Activated naive CD8-positive, alpha-beta T cell treated with anti-CD3 and anti-CD28 coated beads, Interleukin-2, amount 10 ng/mL, durations not matched to agents 7 days and 5 days (primary cell): ENCODE data around the gene MYO9B. TPM values are rescaled to one million over a fixed set of nuclear protein-coding genes. Genes with fewer than 3 reads are reported as not detected.

Experiments
- ATAC-seq: fragments of 150-1000 bp; cut with Tn5 transposase; one replicate; pipeline ENCODE4 v1.10.0; 2021; ENCODE audit warnings: low read depth, moderate library complexity
- POLR2A ChIA-PET: fragments of 350-600 bp; sonication (Branson Sonifier 250); formaldehyde crosslinking; loops from one replicate; lab custom pipeline; 2021; ENCODE audit warnings: antibody characterized with exemption; lab: Charles Lee
- DNase-seq: peaks from one replicate; pipeline ENCODE4 v3.0.0; 2021
- H3K27ac Mint-ChIP-seq: one replicate; pipeline ENCODE4 v1.8.0; 2022; ENCODE audit warnings: mild to moderate bottlenecking, mixed read lengths
- H3K27me3 Mint-ChIP-seq: one replicate; pipeline ENCODE4 v1.8.0; 2022; ENCODE audit warnings: mild to moderate bottlenecking, moderate library complexity, mixed read lengths
- H3K36me3 Mint-ChIP-seq: one replicate; pipeline ENCODE4 v1.8.0; 2021; ENCODE audit warnings: mild to moderate bottlenecking, mixed read lengths
- H3K4me1 Mint-ChIP-seq: one replicate; pipeline ENCODE4 v1.8.0; 2021; ENCODE audit warnings: mixed read lengths
- H3K4me3 Mint-ChIP-seq: one replicate; pipeline ENCODE4 v1.8.0; 2022; ENCODE audit warnings: mild to moderate bottlenecking, moderate library complexity, mixed read lengths
- H3K9me3 Mint-ChIP-seq: one replicate; pipeline ENCODE4 v1.8.0; 2021; ENCODE audit warnings: mixed read lengths
- total RNA-seq, 2 experiments: library from RNA; stranded (reverse); gene quantifications; one replicate each; pipeline ENCODE4 v1.2.3, GENCODE V29; 2021

The MYO9B gene
- total RNA-seq, 2 experiments from 2014 or later: 275 to 285 TPM

GRCh38 chr19:17235971-17236777, 160.6 kb downstream of the MYO9B start:
- peaks cover 5% of the 10 kb centered on the region for H3K27me3 Mint-ChIP-seq
- ATAC-seq: peak; percentile 27
- peak overlapping the region; percentile 55 for H3K4me3 Mint-ChIP-seq
- no peak for DNase-seq
- H3K36me3 Mint-ChIP-seq: peaks cover 2% of the 10 kb centered on the region
- POLR2A ChIA-PET: interaction anchor here (0.7 to 2.1 kb wide), 10 partner anchors 10 to 159 kb away, joined by 3 to 26 read pairs (median 4); partner anchors contain the start of genes OCEL1 and USE1
- peaks cover 5% of the 10 kb centered on the region for H3K4me1 Mint-ChIP-seq
- no peaks in the 10 kb centered on the region for H3K9me3 Mint-ChIP-seq
- H3K27ac Mint-ChIP-seq: no peak overlapping the region

DNA sequence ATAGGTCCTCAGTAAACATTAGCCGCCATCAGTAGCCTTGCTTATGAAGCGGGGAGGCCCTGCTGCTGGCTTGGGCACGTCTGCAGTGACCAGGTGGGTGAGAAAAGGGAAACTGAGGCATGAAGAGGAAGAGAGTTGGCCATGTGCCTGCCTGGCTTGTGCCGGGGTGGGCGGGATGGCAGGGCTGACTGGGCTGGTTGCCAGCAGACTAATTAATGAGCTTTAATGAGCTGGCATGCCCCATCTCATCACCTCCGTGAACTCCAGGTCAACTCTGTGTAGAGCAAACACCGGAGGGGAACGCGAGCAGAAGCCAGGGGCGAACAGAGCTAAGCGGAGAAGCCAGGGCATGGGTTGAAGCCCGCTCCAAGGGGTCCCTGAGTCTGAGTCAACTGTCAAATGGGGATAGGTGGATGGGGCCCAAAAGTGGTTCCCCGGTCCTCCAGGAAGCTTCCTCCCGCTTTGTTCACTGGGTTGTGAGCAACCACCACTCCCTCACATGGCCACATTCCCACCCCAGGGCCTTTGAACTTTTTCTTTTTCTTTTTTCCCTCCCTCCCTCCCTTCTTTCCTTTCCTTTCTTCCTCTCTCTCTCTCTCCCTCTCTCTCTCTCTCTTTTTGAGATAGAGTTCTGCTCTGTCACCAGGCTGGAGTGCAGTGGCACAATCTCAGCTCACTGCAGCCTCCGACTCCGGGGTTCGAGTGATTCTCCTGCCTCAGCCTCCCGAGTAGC, 161.4 kb downstream of the MYO9B start:
- Mint-ChIP-seq H3K9me3 (no peaks in the 10 kb centered on the region), H3K27ac (no peak overlapping the region), H3K4me1 (peaks cover 5% of the 10 kb centered on the region), H3K36me3 (peaks cover 2% of the 10 kb centered on the region), H3K4me3 (peak overlapping the region; percentile 25), H3K27me3 (peaks cover 5% of the 10 kb centered on the region)
- no peak for DNase-seq
- POLR2A ChIA-PET: interaction anchor here (0.6 to 1.2 kb wide), 3 partner anchors 10 to 61 kb away, joined by 3 read pairs; partner anchors contain the start of gene BABAM1
- ATAC-seq: no peak

DNA sequence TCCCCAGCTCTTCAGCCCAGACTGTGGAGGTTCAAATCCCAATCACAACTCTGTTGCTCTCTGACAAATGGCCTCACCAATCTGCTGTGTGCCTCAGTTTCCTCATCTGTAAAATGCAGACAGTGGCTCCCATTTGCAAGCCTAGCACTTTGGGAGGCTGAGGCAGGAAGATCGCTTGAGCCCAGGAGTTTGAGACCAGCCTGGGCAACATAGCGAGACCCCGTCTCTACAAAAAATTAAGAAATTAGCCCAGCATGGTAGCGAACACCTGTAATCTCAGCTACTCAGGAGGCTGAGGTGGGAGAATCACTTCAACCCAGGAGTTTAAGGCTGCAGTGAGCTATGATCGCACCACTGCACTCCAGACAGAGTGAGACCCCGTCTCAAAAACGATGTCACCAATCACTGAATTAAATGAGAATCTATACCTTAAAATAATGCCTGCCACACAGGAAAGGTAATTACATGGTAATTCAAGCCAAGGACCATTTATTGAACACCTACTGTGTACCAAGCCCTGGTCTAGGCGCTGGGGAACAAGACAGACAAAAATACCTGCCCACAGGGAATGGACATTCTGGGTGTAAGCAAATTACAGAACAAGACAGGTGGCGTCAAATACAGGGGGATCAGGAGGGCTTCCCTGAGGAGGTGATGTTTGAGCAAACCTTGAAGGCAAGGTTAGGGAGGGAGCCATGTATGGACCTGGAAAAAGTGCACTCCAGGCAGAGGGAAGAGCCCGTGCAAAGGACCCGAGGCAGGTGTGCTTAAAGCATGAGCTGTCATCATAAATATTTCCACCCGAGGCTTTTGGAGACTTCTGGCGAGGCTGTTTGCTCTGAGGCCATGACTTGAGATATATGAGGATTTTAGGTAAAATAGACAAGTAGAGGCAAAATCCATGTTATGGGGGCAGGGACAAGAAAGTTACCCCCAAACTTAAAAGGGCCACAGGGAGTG, 162.4 kb downstream of the MYO9B start:
- H3K27me3 Mint-ChIP-seq: peaks cover 5% of the 10 kb centered on the region
- H3K4me3 Mint-ChIP-seq: no peak overlapping the region

GRCh38 chr19:17240062-17240752, 164.6 kb downstream of the MYO9B start:
- Mint-ChIP-seq H3K4me1 (peaks cover 1% of the 10 kb centered on the region), H3K36me3 (no peaks in the 10 kb centered on the region), H3K9me3 (no peaks in the 10 kb centered on the region), H3K4me3 (no peak overlapping the region), H3K27me3 (peaks cover 15% of the 10 kb centered on the region), H3K27ac (no peak overlapping the region)
- DNase-seq (no peak), ATAC-seq (no peak)
- POLR2A ChIA-PET: interaction anchor here (0.6 to 2.0 kb wide), 3 partner anchors 14 to 88 kb away, joined by 3 to 8 read pairs (median 4); partner anchors contain the start of gene OCEL1

More for the DNA sequence above, 162.4 kb downstream of the MYO9B start:
- peaks cover 2% of the 10 kb centered on the region for H3K36me3 Mint-ChIP-seq
- peaks cover 5% of the 10 kb centered on the region for H3K4me1 Mint-ChIP-seq
- no peak for ATAC-seq
- H3K27ac Mint-ChIP-seq: no peak overlapping the region
- no peak for DNase-seq
- no peaks in the 10 kb centered on the region for H3K9me3 Mint-ChIP-seq
- POLR2A ChIA-PET: interaction anchor here (1.2 kb wide), 1 partner anchor 11 kb away, joined by 3 read pairs; no protein-coding TSS in a partner anchor

DNA sequence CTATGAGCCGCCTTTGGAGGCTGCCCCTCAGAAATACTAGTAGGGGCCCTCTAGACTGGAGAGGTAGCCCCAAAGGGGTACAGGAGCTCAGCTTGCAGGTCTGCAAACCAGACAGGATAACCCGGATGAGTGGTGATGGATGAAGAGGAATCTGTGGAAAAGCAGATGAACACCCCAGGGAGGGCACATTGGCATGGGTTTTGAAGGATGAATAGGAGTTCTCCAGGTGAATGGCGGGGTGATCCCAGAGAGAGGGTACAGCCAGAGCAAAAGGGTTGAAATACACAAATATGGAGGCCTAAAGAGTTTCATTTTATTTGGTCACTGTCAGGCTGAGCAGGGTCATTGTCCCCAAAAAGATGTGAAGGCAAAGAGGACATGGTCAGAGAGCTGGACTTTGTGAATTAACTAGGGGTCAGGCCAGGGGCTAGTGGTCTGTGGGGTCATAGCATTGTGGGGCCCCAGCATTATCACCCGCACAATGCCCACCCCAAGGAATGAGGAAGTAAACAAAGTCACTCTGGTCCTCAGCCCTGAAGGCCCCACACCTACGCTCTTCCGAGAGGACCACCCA, 165.3 kb downstream of the MYO9B start:
- DNase-seq: no peak
- Mint-ChIP-seq H3K36me3 (no peaks in the 10 kb centered on the region), H3K4me1 (peaks cover 1% of the 10 kb centered on the region), H3K27ac (no peak overlapping the region), H3K27me3 (peaks cover 15% of the 10 kb centered on the region), H3K4me3 (no peak overlapping the region), H3K9me3 (no peaks in the 10 kb centered on the region)
- POLR2A ChIA-PET: interaction anchor here (0.6 to 2.0 kb wide), 3 partner anchors 14 to 89 kb away, joined by 3 to 8 read pairs (median 4); partner anchors contain the start of gene OCEL1
- no peak for ATAC-seq

- H3K27ac Mint-ChIP-seq: no peak overlapping the region
- H3K4me3 Mint-ChIP-seq: no peak overlapping the region
- DNase-seq (no peak), ATAC-seq (no peak)
- peaks cover 3% of the 10 kb centered on the region for H3K4me1 Mint-ChIP-seq
- no peaks in the 10 kb centered on the region for H3K36me3 Mint-ChIP-seq
- POLR2A ChIA-PET: no interaction called here
- H3K27me3 Mint-ChIP-seq: peaks cover 23% of the 10 kb centered on the region
- no peaks in the 10 kb centered on the region for H3K9me3 Mint-ChIP-seq
Measured at GRCh38 chr19:17242431-17243208, 167.0 kb downstream of the MYO9B start.

- Mint-ChIP-seq H3K4me1 (peaks cover 3% of the 10 kb centered on the region), H3K4me3 (no peak overlapping the region), H3K9me3 (no peaks in the 10 kb centered on the region), H3K27ac (no peak overlapping the region), H3K27me3 (peaks cover 26% of the 10 kb centered on the region), H3K36me3 (no peaks in the 10 kb centered on the region)
- ATAC-seq: no peak
- POLR2A ChIA-PET: interaction anchor here (0.9 kb wide), 1 partner anchor 28 kb away, joined by 3 read pairs; the partner anchor contains the start of gene USE1
- no peak for DNase-seq
Measured at GRCh38 chr19:17243211-17243829, 167.7 kb downstream of the MYO9B start.

GRCh38 chr19:17243830-17244617, 168.4 kb downstream of the MYO9B start:
- H3K4me3 Mint-ChIP-seq: peak overlapping the region; percentile 28
- peaks cover 27% of the 10 kb centered on the region for H3K27me3 Mint-ChIP-seq
- peaks cover 3% of the 10 kb centered on the region for H3K4me1 Mint-ChIP-seq
- POLR2A ChIA-PET: interaction anchor here (0.9 kb wide), 1 partner anchor 29 kb away, joined by 3 read pairs; the partner anchor contains the start of gene USE1
- H3K9me3 Mint-ChIP-seq: no peaks in the 10 kb centered on the region
- no peaks in the 10 kb centered on the region for H3K36me3 Mint-ChIP-seq
- ATAC-seq (no peak), DNase-seq (no peak)
- H3K27ac Mint-ChIP-seq: no peak overlapping the region

- Mint-ChIP-seq H3K4me3 (peak overlapping the region; percentile 28), H3K27me3 (peaks cover 27% of the 10 kb centered on the region), H3K36me3 (no peaks in the 10 kb centered on the region), H3K27ac (no peak overlapping the region), H3K9me3 (no peaks in the 10 kb centered on the region), H3K4me1 (peaks cover 3% of the 10 kb centered on the region)
- POLR2A ChIA-PET: no interaction called here
- peak; percentile 51 for DNase-seq
- ATAC-seq: no peak
Measured at GRCh38 chr19:17244618-17245534, 169.3 kb downstream of the MYO9B start.
